A549 (cell line): ENCODE measurements around the gene GON7. TPM values are rescaled to one million over a fixed set of nuclear protein-coding genes. Genes with fewer than 3 reads are reported as not detected.
"Not testable (repeated sequence)": the region's sequence is repeated elsewhere in the genome, so short reads cannot be mapped to it uniquely, and the experiment has no call there.

Source experiments
- ATAC-seq, 2 experiments: fragments of 200-7000 bp in 1 of 2; fragments of >200 bp in 1 of 2; cut with Nextera tagmentation in 1 of 2; cut with Tn5 transposase in 1 of 2; 3 replicates each; pipeline versions ENCODE4 v1.8.0 to v1.9.1; 2018 to 2020; ENCODE audit warnings: mild to moderate bottlenecking in 1 of 2, moderate library complexity in 1 of 2
- CTCF ChIA-PET: fragments of 300-600 bp; sonication (Branson Sonifier 250); formaldehyde crosslinking; extraction: SDS; loops from one replicate; lab custom pipeline; 2021; ENCODE audit warnings: antibody characterized with exemption, inconsistent platforms; lab: Yijun Ruan, JAX
- POLR2A ChIA-PET: fragments of 350-600 bp; formaldehyde crosslinking; extraction: SDS; loops from one replicate; lab custom pipeline; 2021; ENCODE audit warnings: antibody characterized with exemption, inconsistent platforms; lab: Yijun Ruan, JAX
- DNase-seq, 2 experiments: peaks; one replicate each; pipeline versions ENCODE4 v3.0.0 to v3.0.0-alpha.2; 2011 to 2016; ENCODE audit warnings: low read depth in 1 of 2, low spot score in 1 of 2
- FAIRE-seq: peaks from 2 replicates; lab custom pipeline; 2011; peaks lifted over from hg19 to GRCh38; lab: Jason Lieb, UNC
- H3K27ac ChIP-seq, 2 experiments: fragments of >200 bp; sonication (Bioruptor Twin); formaldehyde crosslinking; 3 replicates each; pipeline ENCODE4 v1.5.1; 2016 to 2017
- H3K4me1 ChIP-seq: fragments of >200 bp; sonication (Bioruptor Twin); formaldehyde crosslinking; 3 replicates; pipeline ENCODE4 v1.6.1; 2016
- H3K4me2 ChIP-seq: fragments of >200 bp; sonication (Bioruptor Twin); formaldehyde crosslinking; 3 replicates; pipeline ENCODE4 v1.6.1; 2016
- H3K4me3 ChIP-seq: fragments of >200 bp; sonication (Bioruptor Twin); formaldehyde crosslinking; 3 replicates; pipeline ENCODE4 v1.5.1; 2016
- H3K9me3 ChIP-seq: fragments of >200 bp; sonication (Bioruptor Twin); formaldehyde crosslinking; 3 replicates; pipeline ENCODE4 v1.6.1; 2016
- ATOH8 ChIP-seq: fragments of 250-450 bp; sonication (Bioruptor Pico); IDR thresholded peaks from 2 replicates; pipeline ENCODE4 v1.5.0; 2020; ENCODE audit warnings: low read depth, mild to moderate bottlenecking, moderate library complexity
- BCL3 ChIP-seq: fragments of >200 bp; sonication (Bioruptor Twin); formaldehyde crosslinking; IDR thresholded peaks from 3 replicates; pipeline ENCODE4 v1.6.1; 2016
- CEBPB ChIP-seq, 2 experiments: fragments of >200 bp in 1 of 2; sonication (Bioruptor Twin) in 1 of 2; formaldehyde crosslinking in 1 of 2; IDR thresholded peaks; 2 replicates each; pipeline ENCODE4 v1.6.1; 2012 to 2016
- E2F6 ChIP-seq: IDR thresholded peaks from 2 replicates; pipeline ENCODE4 v1.6.1; 2012; ENCODE audit warnings: low read depth, borderline replicate concordance
- FOSL2 ChIP-seq, 2 experiments: fragments of 450-650 bp in 1 of 2; fragments of >200 bp in 1 of 2; sonication (Bioruptor Twin) in 1 of 2; formaldehyde crosslinking; IDR thresholded peaks; 2 replicates each; pipeline versions ENCODE4 v1.5.0 to v1.6.1; 2016 to 2020; ENCODE audit warnings: mild to moderate bottlenecking in 1 of 2, moderate library complexity in 1 of 2
- FOXS1 ChIP-seq: fragments of 250-450 bp; sonication (Bioruptor Pico); IDR thresholded peaks from 2 replicates; pipeline ENCODE4 v1.5.0; 2020; ENCODE audit warnings: mild to moderate bottlenecking, moderate library complexity
- GATA3 ChIP-seq: IDR thresholded peaks from 2 replicates; pipeline ENCODE4 v1.6.1; 2012; ENCODE audit warnings: borderline replicate concordance
- HOXB13 ChIP-seq: fragments of 250-450 bp; sonication (Bioruptor Pico); IDR thresholded peaks from 2 replicates; pipeline ENCODE4 v1.5.0; 2020; ENCODE audit warnings: low read depth, mild to moderate bottlenecking, moderate library complexity
- JUN ChIP-seq, 2 experiments: fragments of >200 bp; sonication (Bioruptor Twin); formaldehyde crosslinking; IDR thresholded peaks; 2 replicates in 1 of 2; 3 replicates in 1 of 2; pipeline ENCODE4 v1.6.1; 2016 to 2017
- JUNB ChIP-seq: fragments of >200 bp; sonication (Bioruptor Twin); formaldehyde crosslinking; IDR thresholded peaks from 2 replicates; pipeline ENCODE4 v1.6.1; 2016
- MAFK ChIP-seq: fragments of 450-650 bp; IDR thresholded peaks from 2 replicates; pipeline ENCODE4 v1.6.1; 2014; ENCODE audit not compliant: partially characterized antibody
- MAX ChIP-seq: IDR thresholded peaks from 2 replicates; pipeline ENCODE4 v1.6.1; 2012
- RAD21 ChIP-seq, 2 experiments: fragments of >200 bp in 1 of 2; sonication (Bioruptor Twin) in 1 of 2; formaldehyde crosslinking in 1 of 2; IDR thresholded peaks in 1 of 2; conservative IDR thresholded peaks in 1 of 2; 2 replicates in 1 of 2; 3 replicates in 1 of 2; pipeline ENCODE4 v1.6.1; 2012 to 2018; ENCODE audit warnings: inconsistent platforms in 1 of 2
- ZC3H11A ChIP-seq: fragments of 450-650 bp; IDR thresholded peaks from 2 replicates; pipeline ENCODE4 v1.6.1; 2014; ENCODE audit warnings: antibody characterized with exemption, mild to moderate bottlenecking
- WGBS: methylation state at CpG from one replicate; pipeline ENCODE4 v1.1.6; 2017; ENCODE audit errors: missing lambda C conversion rate; 5-methylcytosine and 5-hydroxymethylcytosine counted together
- polyA plus RNA-seq, 4 experiments: library from polyadenylated mRNA; depleted of rRNA in 3 of 4; stranded (reverse); fragments of >200 nt; fragmentation: RNase III in 1 of 4; extraction: RNeasy Plus Mini Kit Qiagen cat#74134 plus additional on column Dnase treatment in 1 of 4; gene quantifications; 2 replicates in 3 of 4; 3 replicates in 1 of 4; pipeline ENCODE4 v1.2.3, GENCODE V29; 2011 to 2017

The GON7 gene
- polyA plus RNA-seq, 2 of the 4 experiments (the other 2 are of a cell fraction): 19.2 to 22.1 TPM

- 14% methylated on average over 25 of the region's 25 CpGs for WGBS
- Histone ChIP-seq H3K4me2 (peak overlapping the region; percentile 85), H3K27ac (peak overlapping the region; percentile 65 to 83), H3K4me3 (peak overlapping the region; percentile 27), H3K9me3 (no peaks in the 10 kb centered on the region), H3K4me1 (peaks cover 27% of the 10 kb centered on the region)
- ATAC-seq (peak; percentile 92 to 93), FAIRE-seq (peak; percentile 28), DNase-seq (peak; percentile 70 to 80)
- ChIA-PET CTCF (interaction anchor here (1.3 to 2.2 kb wide), 3 partner anchors 10 to 32 kb away, joined by 3 to 6 read pairs (median 5); partner anchors contain the start of gene UBR7), POLR2A (interaction anchor here (1.9 kb wide), 2 partner anchors 9 to 33 kb away, joined by 7 to 10 read pairs; partner anchors contain the start of genes GON7 and UBR7)
- TF ChIP-seq GATA3 (peak; percentile 67; the same call in 1 of the 2 replicates), HOXB13 (CRISPR knock-in tag) (0 out of 2 replicates have a peak, but pooled peaks have one; percentile 39), ZC3H11A (no peak), JUNB (peak; percentile 85), FOSL2 (IDR thresholded peaks at IDR 0.05) (peak; percentile 90), FOSL2 (CRISPR knock-in tag; IDR thresholded peaks at IDR 0.05) (peak; percentile 95), MAX (peak; percentile 91), BCL3 (no peak), FOXS1 (CRISPR knock-in tag) (no peak), ATOH8 (CRISPR knock-in tag) (peak; percentile 37; the same call in 1 of the 2 replicates), RAD21 (conservative IDR thresholded peaks at IDR 0.05 in 1 of 2, IDR thresholded peaks at IDR 0.05 in 1 of 2) (0 out of 5 replicates have a peak, but pooled peaks of 1 of the 2 experiments have one; percentile 1), E2F6 (peak; percentile 94), JUN (IDR thresholded peaks at IDR 0.05) (peak in 1 of 2 experiments; percentile 43; a peak in 2 of 5 replicates), CEBPB (IDR thresholded peaks at IDR 0.05) (0 out of 4 replicates have a peak, but pooled peaks of 1 of the 2 experiments have one; percentile 34)
Observed at GRCh38 chr14:93239869-93240677, 33.2 kb upstream of the GON7 start.

GRCh38 chr14:93234798-93235197, 27.9 kb upstream of the GON7 start:
- WGBS: 44% methylated on average over 10 of the region's 10 CpGs
- ATAC-seq (peak; percentile 49 to 61), DNase-seq (peak; percentile 34 to 64), FAIRE-seq (no peak)
- Histone ChIP-seq H3K4me1 (peaks cover 14% of the 10 kb centered on the region), H3K4me3 (no peak overlapping the region), H3K9me3 (no peaks in the 10 kb centered on the region), H3K4me2 (peak overlapping the region; percentile 30; the same call in 2 of the 3 replicates), H3K27ac (peak overlapping the region in 1 of 2 experiments; percentile 36; a peak in 2 of 6 replicates)
- TF ChIP-seq RAD21 (conservative IDR thresholded peaks at IDR 0.05 in 1 of 2, IDR thresholded peaks at IDR 0.05 in 1 of 2): no peak
- peak; percentile 75 for TF ChIP-seq MAFK
- TF ChIP-seq FOSL2 (IDR thresholded peaks at IDR 0.05): no peak
- peak; percentile 39 for TF ChIP-seq FOSL2 (CRISPR knock-in tag; IDR thresholded peaks at IDR 0.05)
- TF ChIP-seq GATA3: peak; percentile 14; the same call in 1 of the 2 replicates
- TF ChIP-seq MAX: no peak
- ChIA-PET POLR2A (interaction anchor here (0.5 to 0.8 kb wide), 2 partner anchors 15 to 27 kb away, joined by 3 read pairs; partner anchors contain the start of gene UBR7), CTCF (interaction anchor here (1.0 to 4.1 kb wide), 4 partner anchors 16 to 289 kb away, joined by 3 to 14 read pairs (median 4); partner anchors contain the start of genes GON7 and UBR7)

GRCh38 chr14:93233078-93233477, 26.2 kb upstream of the GON7 start:
- H3K4me2 ChIP-seq, H3K4me3 ChIP-seq, H3K9me3 ChIP-seq, POLR2A ChIA-PET, H3K27ac ChIP-seq, DNase-seq, FAIRE-seq, ATAC-seq, H3K4me1 ChIP-seq: not testable (repeated sequence)
- CTCF ChIA-PET: interaction anchor here (0.7 to 4.1 kb wide), 8 partner anchors 14 to 310 kb away, joined by 3 to 14 read pairs (median 4); partner anchors contain the start of genes GON7 and UBR7
- 77% methylated on average over 5 of the region's 5 CpGs for WGBS
